Measurements from ENCODE around the gene MIER2.

- TF ChIP-seq POLR2A (IDR thresholded peaks at IDR 0.05; ENCODE audit: low read depth, low read length) (no peak), TARDBP (IDR thresholded peaks at IDR 0.05; ENCODE audit: borderline replicate concordance) (no peak), CREM (IDR thresholded peaks at IDR 0.05; ENCODE audit: low read depth) (no peak), NR2C2 (IDR thresholded peaks at IDR 0.05; ENCODE audit: borderline replicate concordance, control insufficient read depth, insufficient read length, low read depth) (no peak), NR2F1 (conservative IDR thresholded peaks at IDR 0.05) (no peak), REST (IDR thresholded peaks at IDR 0.05; ENCODE audit: low read depth, low read length) (no peak), CHD2 (IDR thresholded peaks at IDR 0.05; ENCODE audit: borderline replicate concordance, low read depth, low read length) (no peak)
- TF ChIP-seq, protein P1, sequence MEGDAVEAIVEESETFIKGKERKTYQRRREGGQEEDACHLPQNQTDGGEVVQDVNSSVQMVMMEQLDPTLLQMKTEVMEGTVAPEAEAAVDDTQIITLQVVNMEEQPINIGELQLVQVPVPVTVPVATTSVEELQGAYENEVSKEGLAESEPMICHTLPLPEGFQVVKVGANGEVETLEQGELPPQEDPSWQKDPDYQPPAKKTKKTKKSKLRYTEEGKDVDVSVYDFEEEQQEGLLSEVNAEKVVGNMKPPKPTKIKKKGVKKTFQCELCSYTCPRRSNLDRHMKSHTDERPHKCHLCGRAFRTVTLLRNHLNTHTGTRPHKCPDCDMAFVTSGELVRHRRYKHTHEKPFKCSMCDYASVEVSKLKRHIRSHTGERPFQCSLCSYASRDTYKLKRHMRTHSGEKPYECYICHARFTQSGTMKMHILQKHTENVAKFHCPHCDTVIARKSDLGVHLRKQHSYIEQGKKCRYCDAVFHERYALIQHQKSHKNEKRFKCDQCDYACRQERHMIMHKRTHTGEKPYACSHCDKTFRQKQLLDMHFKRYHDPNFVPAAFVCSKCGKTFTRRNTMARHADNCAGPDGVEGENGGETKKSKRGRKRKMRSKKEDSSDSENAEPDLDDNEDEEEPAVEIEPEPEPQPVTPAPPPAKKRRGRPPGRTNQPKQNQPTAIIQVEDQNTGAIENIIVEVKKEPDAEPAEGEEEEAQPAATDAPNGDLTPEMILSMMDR (IDR thresholded peaks at IDR 0.05 in 2 of 3, conservative IDR thresholded peaks at IDR 0.05 in 1 of 3; ENCODE audit: control insufficient read depth in 2 of 3, extremely low read depth in 1 of 3, insufficient read depth in 1 of 3, low read depth in 3 of 3, low read length in 3 of 3): no peak
- TF ChIP-seq, protein P2, sequence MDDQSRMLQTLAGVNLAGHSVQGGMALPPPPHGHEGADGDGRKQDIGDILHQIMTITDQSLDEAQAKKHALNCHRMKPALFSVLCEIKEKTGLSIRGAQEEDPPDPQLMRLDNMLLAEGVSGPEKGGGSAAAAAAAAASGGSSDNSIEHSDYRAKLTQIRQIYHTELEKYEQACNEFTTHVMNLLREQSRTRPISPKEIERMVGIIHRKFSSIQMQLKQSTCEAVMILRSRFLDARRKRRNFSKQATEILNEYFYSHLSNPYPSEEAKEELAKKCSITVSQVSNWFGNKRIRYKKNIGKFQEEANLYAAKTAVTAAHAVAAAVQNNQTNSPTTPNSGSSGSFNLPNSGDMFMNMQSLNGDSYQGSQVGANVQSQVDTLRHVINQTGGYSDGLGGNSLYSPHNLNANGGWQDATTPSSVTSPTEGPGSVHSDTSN (IDR thresholded peaks at IDR 0.05; ENCODE audit: insufficient replicate concordance, low read depth, low read length): no peak
Measured at GRCh38 chr19:294341-294945, 50.2 kb downstream of the MIER2 start.

All from GM12878 (cell line).